ENCODE data around the gene CAMK2N2.

CAMK2N2 gene

DNA sequence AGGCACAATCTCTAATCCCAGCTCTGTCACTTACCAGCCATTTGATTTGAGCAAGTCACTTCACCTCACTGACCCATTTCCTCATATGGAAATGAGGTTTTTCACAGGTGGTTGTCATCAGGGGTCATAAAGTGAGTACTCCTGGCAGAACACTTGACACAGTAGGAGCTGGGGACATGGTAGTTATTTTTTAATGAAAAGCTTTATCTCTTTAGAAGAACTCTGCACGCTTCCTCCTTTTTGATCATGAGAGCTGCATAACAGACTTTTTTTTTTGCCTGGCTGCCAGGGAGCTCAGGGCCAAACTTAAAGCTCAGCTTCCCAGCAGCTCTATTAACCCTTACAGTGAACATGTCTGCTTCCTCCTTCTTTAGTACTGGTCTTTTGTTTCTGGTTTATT, 23.5 kb downstream of the CAMK2N2 start:
- TF ChIP-seq SP1 (IDR thresholded peaks at IDR 0.05) (no peak), FOXM1 (IDR thresholded peaks at IDR 0.05; ENCODE audit: borderline replicate concordance) (no peak), NFRKB (IDR thresholded peaks at IDR 0.05) (no peak), BHLHE40 (IDR thresholded peaks at IDR 0.05; ENCODE audit: borderline replicate concordance) (no peak), HDGF (IDR thresholded peaks at IDR 0.05; ENCODE audit: borderline replicate concordance) (no peak), TARDBP (IDR thresholded peaks at IDR 0.05) (no peak), L3MBTL2 (conservative IDR thresholded peaks at IDR 0.05) (no peak), LEF1 (IDR thresholded peaks at IDR 0.05; ENCODE audit: borderline replicate concordance) (no peak), ARNT (IDR thresholded peaks at IDR 0.05) (no peak), SUZ12 (IDR thresholded peaks at IDR 0.05) (no peak), ZNF384 (IDR thresholded peaks at IDR 0.05) (no peak), FOXA1 (IDR thresholded peaks at IDR 0.05) (no peak), CTBP1 (IDR thresholded peaks at IDR 0.05; ENCODE audit: borderline replicate concordance) (no peak)
- ChIA-PET CTCF (interaction anchor here (0.6 to 1.0 kb wide), 2 partner anchors 10 to 23 kb away, joined by 4 to 7 read pairs; no protein-coding TSS in a partner anchor), POLR2A (interaction anchor here (2.5 kb wide), 1 partner anchor 9 kb away, joined by 8 read pairs; the partner anchor contains the start of gene VWA5B2)
- no peak for DNase-seq (ENCODE audit: extremely low spot score)

- POLR2A ChIA-PET, result interaction anchor here (2.5 kb wide), 1 partner anchor 8 kb away, joined by 8 read pairs; the partner anchor contains the start of gene VWA5B2
- TF ChIP-seq TARDBP (IDR thresholded peaks at IDR 0.05) (no peak), ZNF384 (IDR thresholded peaks at IDR 0.05) (no peak), BHLHE40 (IDR thresholded peaks at IDR 0.05; ENCODE audit: borderline replicate concordance) (no peak), LEF1 (IDR thresholded peaks at IDR 0.05; ENCODE audit: borderline replicate concordance) (no peak), SUZ12 (IDR thresholded peaks at IDR 0.05) (no peak), SP1 (IDR thresholded peaks at IDR 0.05) (no peak), CTBP1 (IDR thresholded peaks at IDR 0.05; ENCODE audit: borderline replicate concordance) (no peak), FOXA1 (IDR thresholded peaks at IDR 0.05) (no peak), FOXK2 (IDR thresholded peaks at IDR 0.05) (no peak), ARNT (IDR thresholded peaks at IDR 0.05) (no peak), L3MBTL2 (conservative IDR thresholded peaks at IDR 0.05) (no peak), FOXM1 (IDR thresholded peaks at IDR 0.05; ENCODE audit: borderline replicate concordance) (no peak), NFRKB (IDR thresholded peaks at IDR 0.05) (no peak), HDGF (IDR thresholded peaks at IDR 0.05; ENCODE audit: borderline replicate concordance) (no peak), ELF4 (IDR thresholded peaks at IDR 0.05) (no peak)
- TF ChIP-seq, protein P1, sequence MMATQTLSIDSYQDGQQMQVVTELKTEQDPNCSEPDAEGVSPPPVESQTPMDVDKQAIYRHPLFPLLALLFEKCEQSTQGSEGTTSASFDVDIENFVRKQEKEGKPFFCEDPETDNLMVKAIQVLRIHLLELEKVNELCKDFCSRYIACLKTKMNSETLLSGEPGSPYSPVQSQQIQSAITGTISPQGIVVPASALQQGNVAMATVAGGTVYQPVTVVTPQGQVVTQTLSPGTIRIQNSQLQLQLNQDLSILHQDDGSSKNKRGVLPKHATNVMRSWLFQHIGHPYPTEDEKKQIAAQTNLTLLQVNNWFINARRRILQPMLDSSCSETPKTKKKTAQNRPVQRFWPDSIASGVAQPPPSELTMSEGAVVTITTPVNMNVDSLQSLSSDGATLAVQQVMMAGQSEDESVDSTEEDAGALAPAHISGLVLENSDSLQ (IDR thresholded peaks at IDR 0.05), result no peak
- CTCF ChIA-PET, result interaction anchor here (0.6 to 1.6 kb wide), 3 partner anchors 9 to 22 kb away, joined by 3 to 6 read pairs (median 4); no protein-coding TSS in a partner anchor
These were observed 24.1 kb downstream of the CAMK2N2 start for GRCh38 chr3:184237211-184237610.

GRCh38 chr3:184236636-184237035, 24.7 kb downstream of the CAMK2N2 start:
- TF ChIP-seq NFRKB (IDR thresholded peaks at IDR 0.05), result no peak
- TF ChIP-seq HDGF (IDR thresholded peaks at IDR 0.05; ENCODE audit: borderline replicate concordance), result no peak
- TF ChIP-seq FOXK2 (IDR thresholded peaks at IDR 0.05), result no peak
- TF ChIP-seq FOXM1 (IDR thresholded peaks at IDR 0.05; ENCODE audit: borderline replicate concordance), result no peak
- POLR2A ChIA-PET, result interaction anchor here (2.5 kb wide), 1 partner anchor 8 kb away, joined by 8 read pairs; the partner anchor contains the start of gene VWA5B2
- DNase-seq (ENCODE audit: extremely low spot score), result no peak
- CTCF ChIA-PET, result interaction anchor here (1.2 to 1.6 kb wide), 2 partner anchors 9 to 10 kb away, joined by 3 to 6 read pairs; no protein-coding TSS in a partner anchor

More at GRCh38 chr3:184237211-184237610, 24.1 kb downstream of the CAMK2N2 start:
- DNase-seq (ENCODE audit: extremely low spot score), result no peak

DNA sequence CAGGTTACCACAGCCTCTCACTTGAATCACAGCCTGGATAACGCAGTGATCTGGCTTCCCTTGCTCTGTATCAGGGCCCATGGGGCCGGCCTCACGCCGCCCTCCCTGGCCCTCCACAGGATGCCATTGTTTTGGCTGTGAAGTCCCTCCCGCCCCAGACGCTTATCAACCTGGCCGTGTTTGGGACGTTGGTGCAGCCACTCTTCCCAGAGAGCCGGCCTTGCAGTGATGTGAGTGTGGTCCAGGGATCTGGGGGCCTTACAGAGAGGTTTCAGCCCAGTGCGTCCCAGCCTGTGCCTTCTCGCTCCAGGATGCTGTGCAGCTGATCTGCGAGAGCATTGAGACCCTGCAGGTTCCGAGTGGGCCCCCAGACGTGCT, 25.3 kb downstream of the CAMK2N2 start:
- POLR2A ChIA-PET, result interaction anchor here (2.5 kb wide), 1 partner anchor 7 kb away, joined by 8 read pairs; the partner anchor contains the start of gene VWA5B2
- TF ChIP-seq BHLHE40 (IDR thresholded peaks at IDR 0.05; ENCODE audit: borderline replicate concordance), result no peak
- TF ChIP-seq CTBP1 (IDR thresholded peaks at IDR 0.05; ENCODE audit: borderline replicate concordance), result no peak
- CTCF ChIA-PET, result interaction anchor here (1.2 to 1.6 kb wide), 2 partner anchors 8 to 10 kb away, joined by 3 to 6 read pairs; no protein-coding TSS in a partner anchor
- DNase-seq (ENCODE audit: extremely low spot score), result no peak

GRCh38 chr3:184235381-184236032, 25.8 kb downstream of the CAMK2N2 start:
- no peak for TF ChIP-seq ARNT (IDR thresholded peaks at IDR 0.05)
- no peak for TF ChIP-seq SUZ12 (IDR thresholded peaks at IDR 0.05)
- TF ChIP-seq, protein P1 (IDR thresholded peaks at IDR 0.05), result no peak
- POLR2A ChIA-PET, result interaction anchor here (2.5 kb wide), 1 partner anchor 7 kb away, joined by 8 read pairs; the partner anchor contains the start of gene VWA5B2
- CTCF ChIA-PET, result no interaction called here
- no peak for DNase-seq (ENCODE audit: extremely low spot score)

DNA sequence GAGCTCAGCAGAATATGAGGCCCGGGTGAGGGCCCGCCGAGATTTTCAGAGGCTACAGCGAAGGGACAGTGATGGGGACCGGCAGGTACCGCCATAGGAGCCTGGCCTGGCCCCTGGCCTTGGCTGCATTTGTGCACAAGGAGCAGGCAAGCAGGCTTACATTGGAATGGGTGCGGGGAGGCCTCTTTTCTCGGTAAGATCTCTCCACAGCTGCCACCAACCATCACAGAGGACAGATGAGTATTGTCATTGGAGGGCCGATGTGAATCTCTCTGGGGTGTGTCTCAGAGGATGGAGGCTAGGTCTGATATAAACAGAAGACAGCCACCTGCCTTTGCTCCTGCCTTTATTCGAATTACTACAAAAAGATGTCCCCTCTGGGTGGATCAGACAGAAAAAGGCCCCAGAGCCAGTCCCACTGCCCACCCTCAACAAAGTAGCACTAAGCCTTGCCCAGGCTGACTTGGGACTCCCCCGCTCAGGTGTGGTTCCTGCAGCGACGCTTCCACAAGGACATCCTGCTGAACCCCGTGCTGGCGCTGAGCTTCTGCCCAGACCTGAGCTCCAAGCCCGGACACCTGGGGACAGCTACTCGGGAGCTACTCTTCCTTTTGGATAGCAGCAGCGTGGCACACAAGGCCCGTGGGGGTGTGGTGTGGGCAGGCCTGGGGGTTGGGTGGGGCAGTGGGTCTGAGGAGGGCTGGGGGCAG, 26.5 kb downstream of the CAMK2N2 start:
- ChIA-PET POLR2A (no interaction called here), CTCF (no interaction called here)
- no peak for DNase-seq (ENCODE audit: extremely low spot score)
- TF ChIP-seq ARNT (IDR thresholded peaks at IDR 0.05) (no peak), LEF1 (IDR thresholded peaks at IDR 0.05; ENCODE audit: borderline replicate concordance) (no peak), TARDBP (IDR thresholded peaks at IDR 0.05) (no peak), FOXK2 (IDR thresholded peaks at IDR 0.05) (no peak), HDGF (IDR thresholded peaks at IDR 0.05; ENCODE audit: borderline replicate concordance) (no peak), L3MBTL2 (conservative IDR thresholded peaks at IDR 0.05) (no peak), BHLHE40 (IDR thresholded peaks at IDR 0.05; ENCODE audit: borderline replicate concordance) (no peak), CTBP1 (IDR thresholded peaks at IDR 0.05; ENCODE audit: borderline replicate concordance) (no peak), FOXA1 (IDR thresholded peaks at IDR 0.05) (no peak)

Measured in HEK293T (cell line).